Keratinocyte (primary cell): ENCODE results near the gene PLEKHF1.

Experiments
- CTCF ChIP-seq, 3 experiments: IDR thresholded peaks in 1 of 3; conservative IDR thresholded peaks in 1 of 3; optimal IDR thresholded peaks in 1 of 3; 2 replicates in 2 of 3; 3 replicates in 1 of 3; pipeline versions ENCODE3 to v1.5.1; 2011; ENCODE audit warnings: low read length in 3 of 3, mild to moderate bottlenecking in 3 of 3, moderate library complexity in 2 of 3, control low read depth in 1 of 3, inconsistent platforms in 1 of 3; ENCODE audit not compliant: insufficient read depth in 2 of 3; ENCODE audit errors: extremely low read depth in 1 of 3
- EZH2 ChIP-seq: IDR thresholded peaks from one replicate; pipeline ENCODE4 v1.6.1; 2012; ENCODE audit warnings: inconsistent platforms, mild to moderate bottlenecking, low read length, moderate library complexity

- TF ChIP-seq CTCF (optimal IDR thresholded peaks at IDR 0.05 in 1 of 3, IDR thresholded peaks at IDR 0.05 in 1 of 3, conservative IDR thresholded peaks at IDR 0.05 in 1 of 3; ENCODE audit: extremely low read depth in 1 of 3, insufficient read depth in 2 of 3, low read length in 3 of 3) (no peak), EZH2 (no peak)
Observed at GRCh38 chr19:29696565-29696846, 31.2 kb downstream of the PLEKHF1 start.
